Gastroesophageal sphincter (tissue), 3 donors: ENCODE data around the gene CAPZB.

ENCODE experiments used
- EP300 ChIP-seq: sonication (generic); formaldehyde crosslinking; IDR thresholded peaks from one replicate; pipeline ENCODE4 v1.6.1; 2017; ENCODE audit warnings: antibody characterized with exemption, mild to moderate bottlenecking
- POLR2A ChIP-seq, 2 donors: fragments of 450-650 bp; IDR thresholded peaks; one replicate each; pipeline ENCODE4 v1.6.1; 2017; ENCODE audit warnings: antibody characterized with exemption in 2 of 2, mild to moderate bottlenecking in 2 of 2, moderate library complexity in 1 of 2
- POLR2AphosphoS5 ChIP-seq: sonication (generic); formaldehyde crosslinking; IDR thresholded peaks from one replicate; pipeline ENCODE4 v1.6.1; 2017; ENCODE audit warnings: antibody characterized with exemption
- TF ChIP-seq, protein P1 (sequence below), 4 experiments: fragments of 200-600 bp in 2 of 4; fragments of 450-650 bp in 2 of 4; sonication (generic) in 1 of 4; IDR thresholded peaks; one replicate each; pipeline ENCODE4 v1.5.1; 2017 to 2019; ENCODE audit warnings: antibody characterized with exemption in 4 of 4, mild to moderate bottlenecking in 2 of 4, moderate library complexity in 2 of 4

DNA sequence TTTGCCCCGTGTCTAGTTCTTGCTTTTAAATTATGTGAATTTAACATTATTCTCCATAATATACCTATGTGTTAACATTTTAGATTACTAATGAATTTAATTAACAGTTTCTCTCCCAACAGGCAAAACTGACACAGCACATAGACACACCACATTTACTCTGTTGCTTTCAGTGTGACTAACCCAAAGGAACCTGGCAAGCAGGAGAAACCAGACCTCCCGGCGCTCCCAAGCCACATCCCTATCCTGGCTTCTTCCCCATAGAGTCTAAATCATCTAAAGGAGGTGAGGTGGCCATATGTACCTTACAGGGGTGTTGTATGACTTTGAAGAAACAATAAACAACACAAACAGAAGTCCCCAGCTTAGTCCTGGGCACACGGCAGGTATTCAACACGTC lies 69.2 kb downstream of the CAPZB start:
- TF ChIP-seq, protein P1, sequence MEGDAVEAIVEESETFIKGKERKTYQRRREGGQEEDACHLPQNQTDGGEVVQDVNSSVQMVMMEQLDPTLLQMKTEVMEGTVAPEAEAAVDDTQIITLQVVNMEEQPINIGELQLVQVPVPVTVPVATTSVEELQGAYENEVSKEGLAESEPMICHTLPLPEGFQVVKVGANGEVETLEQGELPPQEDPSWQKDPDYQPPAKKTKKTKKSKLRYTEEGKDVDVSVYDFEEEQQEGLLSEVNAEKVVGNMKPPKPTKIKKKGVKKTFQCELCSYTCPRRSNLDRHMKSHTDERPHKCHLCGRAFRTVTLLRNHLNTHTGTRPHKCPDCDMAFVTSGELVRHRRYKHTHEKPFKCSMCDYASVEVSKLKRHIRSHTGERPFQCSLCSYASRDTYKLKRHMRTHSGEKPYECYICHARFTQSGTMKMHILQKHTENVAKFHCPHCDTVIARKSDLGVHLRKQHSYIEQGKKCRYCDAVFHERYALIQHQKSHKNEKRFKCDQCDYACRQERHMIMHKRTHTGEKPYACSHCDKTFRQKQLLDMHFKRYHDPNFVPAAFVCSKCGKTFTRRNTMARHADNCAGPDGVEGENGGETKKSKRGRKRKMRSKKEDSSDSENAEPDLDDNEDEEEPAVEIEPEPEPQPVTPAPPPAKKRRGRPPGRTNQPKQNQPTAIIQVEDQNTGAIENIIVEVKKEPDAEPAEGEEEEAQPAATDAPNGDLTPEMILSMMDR (IDR thresholded peaks at IDR 0.05) = no peak
- TF ChIP-seq POLR2AphosphoS5 (no peak), EP300 (no peak), POLR2A (IDR thresholded peaks at IDR 0.05) (no peak)
